Testis (tissue), 2 donors: Measurements from ENCODE around the gene CDH12.

ENCODE experiments used
- POLR2A ChIP-seq: fragments of 450-650 bp; IDR thresholded peaks from one replicate; pipeline ENCODE4 v1.6.1; 2017; ENCODE audit warnings: antibody characterized with exemption, mild to moderate bottlenecking, moderate library complexity
- TF ChIP-seq, protein P1 (sequence below), 3 experiments: fragments of 450-650 bp in 2 of 3; fragments of 200-600 bp in 1 of 3; sonication (generic) in 1 of 3; IDR thresholded peaks; one replicate each; pipeline ENCODE4 v1.5.1; 2016 to 2019; ENCODE audit warnings: antibody characterized with exemption in 3 of 3, mild to moderate bottlenecking in 2 of 3, moderate library complexity in 1 of 3

DNA sequence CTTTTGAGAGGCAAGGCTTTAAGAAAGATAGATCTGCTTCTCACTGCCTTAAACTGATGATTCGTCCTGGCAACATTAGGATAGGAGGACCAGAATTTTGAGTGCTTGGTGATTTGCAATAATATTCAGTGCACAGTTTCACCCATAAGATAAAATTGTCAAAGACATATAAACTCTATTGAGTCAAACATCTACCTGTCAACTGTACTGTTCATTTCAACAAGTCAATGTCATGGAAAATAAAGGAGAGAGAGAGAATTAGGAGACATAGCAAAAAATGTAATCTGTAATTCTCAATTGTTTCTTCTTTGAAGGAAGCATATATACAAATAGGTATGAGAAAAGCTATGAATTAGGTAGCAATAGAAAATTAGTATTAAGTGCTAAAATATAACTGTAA lies 237.2 kb downstream of the CDH12 start:
- TF ChIP-seq, protein P1, sequence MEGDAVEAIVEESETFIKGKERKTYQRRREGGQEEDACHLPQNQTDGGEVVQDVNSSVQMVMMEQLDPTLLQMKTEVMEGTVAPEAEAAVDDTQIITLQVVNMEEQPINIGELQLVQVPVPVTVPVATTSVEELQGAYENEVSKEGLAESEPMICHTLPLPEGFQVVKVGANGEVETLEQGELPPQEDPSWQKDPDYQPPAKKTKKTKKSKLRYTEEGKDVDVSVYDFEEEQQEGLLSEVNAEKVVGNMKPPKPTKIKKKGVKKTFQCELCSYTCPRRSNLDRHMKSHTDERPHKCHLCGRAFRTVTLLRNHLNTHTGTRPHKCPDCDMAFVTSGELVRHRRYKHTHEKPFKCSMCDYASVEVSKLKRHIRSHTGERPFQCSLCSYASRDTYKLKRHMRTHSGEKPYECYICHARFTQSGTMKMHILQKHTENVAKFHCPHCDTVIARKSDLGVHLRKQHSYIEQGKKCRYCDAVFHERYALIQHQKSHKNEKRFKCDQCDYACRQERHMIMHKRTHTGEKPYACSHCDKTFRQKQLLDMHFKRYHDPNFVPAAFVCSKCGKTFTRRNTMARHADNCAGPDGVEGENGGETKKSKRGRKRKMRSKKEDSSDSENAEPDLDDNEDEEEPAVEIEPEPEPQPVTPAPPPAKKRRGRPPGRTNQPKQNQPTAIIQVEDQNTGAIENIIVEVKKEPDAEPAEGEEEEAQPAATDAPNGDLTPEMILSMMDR (IDR thresholded peaks at IDR 0.05) = no peak
- TF ChIP-seq POLR2A = no peak
